HG03558 (cell line): ENCODE results near the gene SMOC2.
"Not testable (repeated sequence)": the region's sequence is repeated elsewhere in the genome, so short reads cannot be mapped to it uniquely, and the experiment has no call there.

Experiments
- ATAC-seq: cut with Tn5 transposase; IDR thresholded peaks from one replicate; pipeline ENCODE4 v1.9.1; 2021; ENCODE audit warnings: moderate number of reproducible peaks; ENCODE audit not compliant: unreplicated experiment; ENCODE audit errors: extremely low read depth

The SMOC2 gene

GRCh38 chr6:168560126-168560525 is 119.1 kb downstream of the SMOC2 start:
- no peak for ATAC-seq

DNA sequence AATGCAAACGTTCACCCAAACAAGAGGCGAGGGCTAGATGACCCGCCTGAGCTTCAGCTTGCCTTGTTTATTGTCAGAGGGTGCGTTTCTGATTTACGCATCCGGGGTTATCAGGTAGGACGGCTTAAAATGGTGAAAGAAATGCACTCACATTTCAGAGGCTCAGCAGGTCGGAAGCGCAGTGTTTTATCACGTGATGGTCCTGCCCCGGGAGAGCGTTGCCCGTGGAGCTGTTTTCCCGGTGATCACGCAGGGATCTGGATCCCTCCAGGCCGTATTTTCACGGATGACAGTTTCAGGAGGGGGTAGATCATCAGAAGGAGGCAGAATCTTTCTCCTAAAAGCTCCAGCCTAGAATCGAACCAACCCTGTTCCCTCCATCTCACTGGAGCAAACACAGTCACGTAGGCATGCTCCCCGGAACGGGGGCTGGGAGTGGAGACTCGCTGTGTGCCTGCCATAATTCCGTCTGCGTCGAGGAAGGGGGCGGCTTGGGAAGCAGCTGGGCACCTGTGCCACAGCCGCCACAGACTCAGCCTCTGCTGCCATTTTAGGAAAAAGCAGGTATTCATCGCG is 121.7 kb downstream of the SMOC2 start:
- ATAC-seq: no peak

GRCh38 chr6:168563656-168564055 is 122.7 kb downstream of the SMOC2 start:
- no peak for ATAC-seq

GRCh38 chr6:168565112-168565511 is 124.1 kb downstream of the SMOC2 start:
- no peak for ATAC-seq

GRCh38 chr6:168570211-168570610 is 129.2 kb downstream of the SMOC2 start:
- no peak for ATAC-seq

GRCh38 chr6:168571268-168571667 is 130.3 kb downstream of the SMOC2 start:
- ATAC-seq: no peak

DNA sequence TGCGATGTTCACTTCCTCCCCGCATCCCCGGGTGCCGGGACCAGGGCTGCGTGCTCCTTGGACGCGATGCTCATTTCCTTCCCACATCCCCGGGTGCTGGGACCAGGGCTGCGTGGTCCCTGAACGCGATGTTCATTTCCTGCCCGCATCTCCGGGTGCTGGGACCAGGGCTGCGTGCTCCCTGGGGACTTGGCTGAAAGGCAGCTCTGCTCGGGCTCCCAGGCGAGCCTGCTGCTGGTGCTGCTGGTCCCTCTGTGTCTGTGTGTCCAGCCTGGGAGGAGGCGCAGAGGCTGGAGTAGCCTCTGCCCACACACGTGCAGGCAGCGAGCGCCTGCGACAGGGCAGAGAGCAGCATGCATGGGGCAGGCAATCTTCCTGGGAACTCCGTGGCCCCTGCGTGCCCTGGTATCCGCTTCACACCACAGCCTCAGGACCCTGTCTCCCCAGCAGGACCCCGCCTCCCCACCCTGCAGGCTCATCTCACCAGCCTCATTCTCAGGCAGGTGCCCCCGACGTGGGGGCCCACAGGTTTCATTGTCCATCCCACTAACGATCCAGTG is 132.4 kb downstream of the SMOC2 start:
- ATAC-seq: not testable (repeated sequence)

- no peak for ATAC-seq
These were observed 133.2 kb downstream of the SMOC2 start for GRCh38 chr6:168574075-168574698.

DNA sequence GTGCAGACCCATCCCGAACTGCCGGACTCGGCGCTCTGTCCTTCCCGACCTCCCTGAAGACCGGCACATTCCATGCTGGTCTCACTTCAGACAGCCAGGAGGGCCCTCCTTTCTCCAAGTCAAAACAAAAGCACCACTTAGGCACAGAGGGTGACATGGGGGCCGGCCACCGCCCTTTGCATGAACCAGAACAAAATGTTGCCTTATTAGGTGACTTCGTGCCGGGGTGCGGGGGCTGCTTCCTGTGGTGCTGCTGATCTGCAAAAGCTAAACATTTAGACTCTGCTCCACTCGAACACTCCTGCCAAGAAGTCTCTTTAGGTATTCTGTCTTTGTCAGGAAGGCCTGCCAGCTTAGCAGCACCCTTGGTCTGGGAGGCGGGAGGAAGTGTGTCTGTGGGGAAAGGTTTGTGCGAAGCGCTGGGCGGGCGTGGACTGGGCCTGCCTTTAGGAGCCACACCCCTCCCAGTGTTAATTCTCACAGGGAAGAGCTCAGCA is 133.8 kb downstream of the SMOC2 start:
- ATAC-seq: no peak

DNA sequence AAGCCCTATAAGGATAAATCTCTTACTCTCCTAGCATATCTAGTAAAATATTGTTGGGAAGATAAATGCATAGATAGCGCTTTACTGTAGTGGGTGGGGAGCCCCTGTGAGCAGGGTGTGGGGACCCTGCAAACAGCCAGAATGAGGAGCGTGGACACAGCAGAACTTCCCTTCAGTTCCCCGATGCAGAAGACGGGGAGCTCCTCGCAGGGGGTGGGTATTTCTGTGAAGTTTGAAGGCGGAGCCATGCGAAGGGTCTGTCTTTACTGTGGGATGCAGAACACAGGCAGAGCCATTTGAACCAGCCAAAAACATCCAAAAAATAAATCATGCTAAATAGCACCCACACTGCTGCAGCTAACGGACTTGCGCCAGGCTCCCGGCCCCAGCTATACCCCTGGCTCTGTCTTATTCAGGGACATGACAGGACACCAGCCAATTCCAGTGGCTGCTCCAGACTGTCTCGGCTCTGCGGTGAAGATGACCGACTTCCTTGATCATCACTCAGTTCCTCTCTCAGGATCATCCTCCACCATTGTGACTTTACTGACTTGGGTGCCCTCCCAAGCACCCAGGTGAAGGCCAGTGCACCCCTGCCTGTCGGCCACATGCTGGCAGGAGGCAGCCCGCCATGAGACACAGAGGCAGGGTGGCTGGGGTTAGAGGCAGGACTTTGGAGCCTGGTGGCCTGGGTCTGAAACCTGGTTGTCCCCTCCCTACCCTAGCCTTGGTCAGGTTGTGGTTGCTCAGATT is 134.5 kb downstream of the SMOC2 start:
- no peak for ATAC-seq

- no peak for ATAC-seq
These were observed 135.4 kb downstream of the SMOC2 start for GRCh38 chr6:168576388-168576787.

GRCh38 chr6:168577496-168577895 is 136.5 kb downstream of the SMOC2 start:
- no peak for ATAC-seq

DNA sequence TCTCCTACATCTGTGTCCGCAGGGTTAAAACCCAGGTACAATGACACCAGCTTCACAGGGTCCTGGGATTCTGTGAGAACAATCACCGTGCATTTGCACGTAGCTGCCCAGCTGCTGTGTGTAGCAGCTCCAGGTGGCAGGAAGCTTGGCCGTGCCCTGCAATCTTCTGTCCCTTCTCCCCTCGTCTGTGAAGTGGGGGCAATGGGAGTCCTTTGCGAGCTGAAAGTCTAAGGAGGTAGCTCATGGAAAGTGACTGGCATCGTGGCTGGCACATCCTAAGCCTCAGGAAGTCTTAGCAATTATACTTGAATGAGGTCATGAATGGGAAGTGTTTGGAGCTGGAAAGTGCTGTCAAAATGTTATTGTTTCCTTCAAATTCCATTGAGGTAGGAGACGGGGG is 137.1 kb downstream of the SMOC2 start:
- ATAC-seq: no peak

DNA sequence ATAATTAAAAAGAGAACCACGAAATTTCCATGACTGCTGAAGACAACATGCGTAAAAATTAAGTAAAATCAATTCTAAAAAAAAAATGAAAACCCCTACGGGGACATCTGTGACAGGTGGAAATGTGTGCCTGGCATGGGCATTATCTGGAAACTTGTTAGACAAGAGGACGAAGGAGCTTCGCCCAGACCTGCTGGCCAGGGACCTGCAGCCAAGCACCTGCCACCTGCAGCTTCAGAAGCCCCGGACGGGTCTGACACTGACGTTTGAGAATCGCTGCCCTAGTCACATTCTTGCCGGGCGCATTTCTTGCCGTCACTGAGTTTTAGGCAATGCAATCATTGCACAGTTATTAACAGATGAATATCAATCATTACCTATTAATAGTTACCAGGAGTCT is 140.3 kb downstream of the SMOC2 start:
- ATAC-seq: no peak

DNA sequence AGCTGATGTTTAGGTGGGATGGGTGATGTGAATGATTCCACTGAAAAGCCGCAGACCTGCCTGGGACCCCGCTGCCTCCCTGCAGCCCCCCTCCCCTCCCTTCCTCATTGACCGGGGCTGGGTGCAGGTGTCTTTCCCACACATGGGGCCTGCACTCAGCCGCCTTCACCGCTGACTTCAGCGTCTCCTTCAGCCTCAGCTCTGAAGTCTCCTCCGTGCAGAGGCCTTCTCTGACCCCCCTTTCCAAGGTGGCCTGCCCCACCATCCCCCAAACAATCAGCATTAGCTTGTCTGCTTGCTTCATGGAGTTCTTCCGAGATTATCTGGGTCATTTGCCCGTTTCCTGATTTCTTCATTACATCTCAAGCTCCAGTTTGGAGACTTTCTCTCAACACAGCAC is 140.7 kb downstream of the SMOC2 start:
- no peak for ATAC-seq

- ATAC-seq: no peak
These were observed 141.6 kb downstream of the SMOC2 start for GRCh38 chr6:168582571-168582981.

GRCh38 chr6:168583126-168583525 is 142.1 kb downstream of the SMOC2 start:
- ATAC-seq: no peak

GRCh38 chr6:168583821-168584220 is 142.8 kb downstream of the SMOC2 start:
- no peak for ATAC-seq

DNA sequence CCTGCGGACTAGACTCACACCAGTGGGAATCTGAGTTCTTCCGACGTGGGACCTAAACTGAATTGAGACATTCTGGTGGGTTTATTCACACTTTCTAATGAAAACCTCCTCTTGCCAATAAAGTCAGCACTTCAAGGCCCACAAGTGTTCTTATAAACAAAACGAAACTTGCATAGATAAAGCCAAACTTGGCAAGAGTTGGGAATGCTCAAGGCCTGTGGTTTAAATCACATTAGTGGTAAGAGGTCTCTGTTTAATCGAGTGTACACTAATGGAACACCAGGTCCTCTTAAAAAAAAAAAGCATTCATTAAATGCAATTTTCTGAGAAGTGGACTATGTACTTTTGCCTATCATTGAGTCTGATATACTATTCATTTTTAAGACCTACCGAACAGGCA is 143.3 kb downstream of the SMOC2 start:
- no peak for ATAC-seq

- ATAC-seq: no peak
These were observed 143.7 kb downstream of the SMOC2 start for GRCh38 chr6:168584671-168585070.

DNA sequence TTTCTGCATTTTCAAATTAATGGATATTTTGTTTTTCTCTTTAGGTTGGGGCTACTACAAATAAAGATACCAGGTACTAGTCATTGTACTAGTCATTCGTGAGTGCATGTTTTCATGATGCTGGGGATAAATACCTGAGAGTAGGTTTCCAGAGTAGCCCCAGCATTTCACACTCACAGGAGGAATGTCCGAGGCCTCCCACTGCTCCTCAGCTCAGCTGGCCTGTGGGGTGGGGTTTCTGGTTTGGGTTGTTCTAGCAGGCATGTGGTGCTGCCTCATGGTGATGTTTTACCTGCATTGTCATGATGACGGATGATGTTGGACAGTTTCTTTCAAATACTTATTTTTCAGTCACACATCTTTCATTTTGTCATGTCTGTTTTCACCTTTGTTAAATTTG is 144.5 kb downstream of the SMOC2 start:
- ATAC-seq: no peak
